Activated CD8-positive, alpha-beta memory T cell treated with anti-CD3 and anti-CD28 coated beads for 1 hour (primary cell): Measurements from ENCODE around the gene FIP1L1.
"Not testable (repeated sequence)": the region's sequence is repeated elsewhere in the genome, so short reads cannot be mapped to it uniquely, and the experiment has no call there.

Experiments used
- DNase-seq, 2 donors: peaks; one replicate each; pipeline ENCODE4 v3.0.0-alpha.2; 2020; ENCODE audit warnings: low read depth in 1 of 2; ENCODE audit errors: extremely low read depth in 1 of 2

The FIP1L1 gene

GRCh38 chr4:53376900-53377299, 541 bp upstream of the FIP1L1 start:
- no peak for DNase-seq

- no peak for DNase-seq
Measured at GRCh38 chr4:53378171-53378482, 686 bp downstream of the FIP1L1 start.

- DNase-seq: no peak
Measured at GRCh38 chr4:53380221-53380620, 2.8 kb downstream of the FIP1L1 start.

GRCh38 chr4:53409479-53409878, 32.0 kb downstream of the FIP1L1 start:
- not testable (repeated sequence) for DNase-seq

GRCh38 chr4:53419208-53419607, 41.8 kb downstream of the FIP1L1 start:
- DNase-seq: no peak

GRCh38 chr4:53421791-53422190, 44.4 kb downstream of the FIP1L1 start:
- DNase-seq: no peak

- DNase-seq: no peak
Measured at GRCh38 chr4:53422367-53422766, 44.9 kb downstream of the FIP1L1 start.

GRCh38 chr4:53424280-53424679, 46.8 kb downstream of the FIP1L1 start:
- no peak for DNase-seq

- DNase-seq: no peak
Measured at GRCh38 chr4:53427366-53427765, 49.9 kb downstream of the FIP1L1 start.

GRCh38 chr4:53431052-53431451, 53.6 kb downstream of the FIP1L1 start:
- no peak for DNase-seq

GRCh38 chr4:53432528-53433424, 55.3 kb downstream of the FIP1L1 start:
- DNase-seq: no peak

GRCh38 chr4:53436251-53436650, 58.8 kb downstream of the FIP1L1 start:
- DNase-seq: no peak

- no peak for DNase-seq
Measured at GRCh38 chr4:53441564-53441963, 64.1 kb downstream of the FIP1L1 start.

GRCh38 chr4:53444954-53445353, 67.5 kb downstream of the FIP1L1 start:
- DNase-seq: no peak

GRCh38 chr4:53450773-53451172, 73.3 kb downstream of the FIP1L1 start:
- DNase-seq: no peak

GRCh38 chr4:53453385-53453784, 75.9 kb downstream of the FIP1L1 start:
- DNase-seq: no peak

- DNase-seq: no peak
Measured at GRCh38 chr4:53455766-53456165, 78.3 kb downstream of the FIP1L1 start.

GRCh38 chr4:53456178-53456577, 78.7 kb downstream of the FIP1L1 start:
- DNase-seq: no peak

GRCh38 chr4:53459548-53459947, 82.1 kb downstream of the FIP1L1 start:
- DNase-seq: no peak

GRCh38 chr4:53461244-53461643, 83.8 kb downstream of the FIP1L1 start:
- no peak for DNase-seq

GRCh38 chr4:53463340-53463739, 85.9 kb downstream of the FIP1L1 start:
- DNase-seq: no peak

- DNase-seq: no peak
Measured at GRCh38 chr4:53465281-53465680, 87.8 kb downstream of the FIP1L1 start.

GRCh38 chr4:53465891-53466290, 88.5 kb downstream of the FIP1L1 start:
- DNase-seq: no peak
